Breast epithelium (tissue), 4 donors: Measurements from ENCODE around the gene CORO7. TPM values are rescaled to one million over a fixed set of nuclear protein-coding genes. Genes with fewer than 3 reads are reported as not detected.

ENCODE experiments used
- DNase-seq, 2 donors: peaks; one replicate each; pipeline ENCODE4 v3.0.0-alpha.2; 2019; ENCODE audit warnings: low spot score in 2 of 2
- H3K27ac ChIP-seq, 2 donors: fragments of 200-600 bp; sonication (generic) in 1 of 2; one replicate each; pipeline ENCODE4 v1.5.1; 2016 to 2019; ENCODE audit warnings: mild to moderate bottlenecking in 1 of 2
- H3K27me3 ChIP-seq, 2 donors: fragments of 200-600 bp; sonication (generic) in 1 of 2; one replicate each; pipeline versions ENCODE4 v1.5.1 to v1.6.0; 2017 to 2019; ENCODE audit warnings: control low read depth in 1 of 2, mild to moderate bottlenecking in 1 of 2
- H3K36me3 ChIP-seq: fragments of 200-600 bp; one replicate; pipeline ENCODE4 v1.5.1; 2019
- H3K4me1 ChIP-seq, 2 donors: fragments of 200-600 bp; sonication (generic); one replicate each; pipeline ENCODE4 v1.5.1; 2016 to 2019; ENCODE audit warnings: control low read depth in 1 of 2
- H3K4me3 ChIP-seq, 3 donors: fragments of 200-600 bp; sonication (generic); 1 replicate in 2 of 3; 2 replicates in 1 of 3; pipeline ENCODE4 v1.5.1; 2016 to 2019; ENCODE audit warnings: mild to moderate bottlenecking in 3 of 3, moderate library complexity in 2 of 3
- H3K9me3 ChIP-seq, 2 donors: fragments of 200-600 bp; sonication (generic) in 1 of 2; one replicate each; pipeline ENCODE4 v1.5.1; 2016 to 2019; ENCODE audit warnings: control low read depth in 1 of 2
- POLR2A ChIP-seq: fragments of 450-650 bp; IDR thresholded peaks from one replicate; pipeline ENCODE4 v1.6.1; 2016; ENCODE audit warnings: antibody characterized with exemption, mild to moderate bottlenecking, moderate library complexity
- POLR2AphosphoS5 ChIP-seq, 3 donors: sonication (generic); formaldehyde crosslinking; IDR thresholded peaks; one replicate each; pipeline ENCODE4 v1.6.1; 2017; ENCODE audit warnings: antibody characterized with exemption in 3 of 3
- intact Hi-C: fragments of 100-400 bp; cut with DNase I; formaldehyde crosslinking; loops from one replicate; pipeline ENCODE4 v1.15.1; 2023; ENCODE audit warnings: low total_unique reads
- total RNA-seq, 3 donors: library from RNA; depleted of rRNA; stranded (reverse); fragments of >200 nt; gene quantifications; one replicate each; pipeline ENCODE4 v1.1.0, GENCODE V29; 2016
- TF ChIP-seq, protein P1 (sequence below), 3 donors: fragments of 450-650 bp; IDR thresholded peaks; one replicate each; pipeline ENCODE4 v1.5.1; 2016 to 2017; ENCODE audit warnings: antibody characterized with exemption in 3 of 3, mild to moderate bottlenecking in 3 of 3, moderate library complexity in 3 of 3

CORO7 gene
- total RNA-seq, 3 donors from 2014 or later = 19.7 to 25.9 (median 22.7) TPM

DNA sequence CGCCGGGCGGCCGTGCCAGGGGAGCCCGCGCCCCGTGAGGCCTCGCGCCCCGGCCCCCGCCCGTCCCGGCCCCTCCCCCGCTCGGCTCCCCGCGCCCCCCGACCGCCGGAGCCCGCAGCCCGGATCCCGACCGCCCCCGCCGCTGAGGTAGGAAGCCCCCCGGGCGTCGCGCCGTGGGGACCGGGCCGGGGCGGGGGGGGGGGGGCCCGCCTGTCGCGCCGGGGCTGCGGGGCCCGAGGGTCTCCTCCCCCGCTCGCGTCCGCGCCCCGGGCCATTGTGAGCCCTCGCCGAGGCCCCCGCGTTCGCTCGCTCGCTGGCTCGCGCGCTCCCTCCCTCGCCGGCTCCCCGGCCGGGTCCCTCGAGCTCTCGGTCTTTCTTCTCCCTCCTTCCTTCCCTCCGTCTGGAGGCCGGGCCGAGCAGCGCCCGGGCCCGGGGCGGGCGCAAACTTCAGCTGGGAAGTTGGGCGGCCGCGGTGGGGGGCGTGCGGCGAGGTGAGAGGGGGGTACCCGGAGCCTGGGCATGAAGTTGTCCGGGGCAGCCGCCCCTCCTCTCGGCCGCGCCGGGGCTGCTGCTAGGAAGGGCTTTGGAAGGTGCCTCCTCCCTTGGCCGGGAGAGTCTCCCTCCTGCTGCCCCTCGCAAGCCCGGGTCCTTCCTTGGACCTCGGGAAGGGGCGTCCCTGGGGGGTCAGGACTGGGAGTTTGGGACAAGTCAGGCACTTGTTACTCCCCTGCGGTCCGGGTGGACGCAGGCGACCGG lies 100.1 kb downstream of the CORO7 start:
- Histone ChIP-seq H3K27me3 (no peaks in the 10 kb centered on the region), H3K9me3 (no peaks in the 10 kb centered on the region), H3K4me3 (peak overlapping the region; percentile 56 to 77 (median 69)), H3K4me1 (peaks cover 17% of the 10 kb centered on the region in 2 donors), H3K36me3 (no peaks in the 10 kb centered on the region), H3K27ac (peak overlapping the region; percentile 62 to 97)
- no peak for TF ChIP-seq POLR2A
- DNase-seq = no peak
- intact Hi-C loops = no loop called here

DNA sequence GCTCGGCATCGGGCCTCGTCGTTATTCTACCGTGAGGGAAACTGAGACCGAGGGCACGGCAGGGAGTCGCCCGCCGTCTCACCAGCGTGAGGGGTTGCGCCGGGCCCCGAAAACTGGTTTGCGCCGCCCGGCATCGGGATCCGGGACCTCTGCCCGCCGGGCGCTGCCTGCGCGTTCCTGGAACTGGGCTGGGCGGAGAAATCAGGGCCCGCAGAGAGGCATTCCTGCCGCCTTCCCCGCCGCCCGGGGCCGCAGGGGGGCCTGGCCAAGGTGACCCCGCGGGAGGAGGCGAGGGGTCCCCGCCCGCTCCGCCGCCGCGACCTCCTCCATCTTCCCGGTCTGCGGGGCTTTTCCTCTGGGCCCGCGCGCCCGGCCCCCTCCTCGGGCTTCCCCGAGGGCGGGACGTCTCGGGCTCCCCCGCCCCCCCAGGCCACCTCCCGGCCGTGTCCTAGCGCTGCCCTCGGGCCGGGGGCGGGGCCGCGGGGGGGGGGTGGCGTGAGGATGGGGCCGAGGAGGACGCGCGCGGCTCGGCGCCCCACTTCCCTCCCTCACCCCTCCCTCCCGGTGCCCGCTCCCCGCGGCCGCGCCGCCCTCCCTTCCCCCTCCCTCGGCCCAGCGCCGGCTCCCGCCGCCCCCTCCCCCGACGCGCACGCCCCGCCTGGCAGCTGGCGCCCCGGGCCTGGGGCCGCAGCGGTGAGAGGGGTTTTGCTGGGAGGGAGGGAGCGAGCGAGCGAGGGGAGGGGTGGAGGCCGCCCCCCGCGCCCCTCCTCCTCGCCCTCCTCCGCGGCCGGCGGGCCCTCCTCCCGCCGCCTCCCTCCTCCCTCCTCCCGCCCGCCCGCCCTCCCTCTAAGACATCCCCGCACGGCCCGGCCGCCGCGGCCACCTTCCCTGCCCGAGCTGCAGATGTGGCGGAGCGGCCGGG lies 100.9 kb downstream of the CORO7 start, which contains the start of gene GLIS2:
TSS of gene GLIS2 (plus strand) at position 882 of the 922 bp plus-strand sequence. CDS start 16,214 bp downstream, outside the sequence.
- Histone ChIP-seq H3K9me3 (no peaks in the 10 kb centered on the region), H3K36me3 (no peaks in the 10 kb centered on the region), H3K27me3 (no peaks in the 10 kb centered on the region), H3K4me3 (peak within 1 kb of the TSS; percentile 56 to 77 (median 69)), H3K4me1 (peaks cover 14 to 17% of the 10 kb centered on the region in 2 donors), H3K27ac (peak within 1 kb of the TSS; percentile 84 to 97)
- TF ChIP-seq POLR2AphosphoS5 (IDR thresholded peaks at IDR 0.05) = peak in 1 of 3 donors; percentile 45
- TF ChIP-seq POLR2A = no peak
- TF ChIP-seq, protein P1, sequence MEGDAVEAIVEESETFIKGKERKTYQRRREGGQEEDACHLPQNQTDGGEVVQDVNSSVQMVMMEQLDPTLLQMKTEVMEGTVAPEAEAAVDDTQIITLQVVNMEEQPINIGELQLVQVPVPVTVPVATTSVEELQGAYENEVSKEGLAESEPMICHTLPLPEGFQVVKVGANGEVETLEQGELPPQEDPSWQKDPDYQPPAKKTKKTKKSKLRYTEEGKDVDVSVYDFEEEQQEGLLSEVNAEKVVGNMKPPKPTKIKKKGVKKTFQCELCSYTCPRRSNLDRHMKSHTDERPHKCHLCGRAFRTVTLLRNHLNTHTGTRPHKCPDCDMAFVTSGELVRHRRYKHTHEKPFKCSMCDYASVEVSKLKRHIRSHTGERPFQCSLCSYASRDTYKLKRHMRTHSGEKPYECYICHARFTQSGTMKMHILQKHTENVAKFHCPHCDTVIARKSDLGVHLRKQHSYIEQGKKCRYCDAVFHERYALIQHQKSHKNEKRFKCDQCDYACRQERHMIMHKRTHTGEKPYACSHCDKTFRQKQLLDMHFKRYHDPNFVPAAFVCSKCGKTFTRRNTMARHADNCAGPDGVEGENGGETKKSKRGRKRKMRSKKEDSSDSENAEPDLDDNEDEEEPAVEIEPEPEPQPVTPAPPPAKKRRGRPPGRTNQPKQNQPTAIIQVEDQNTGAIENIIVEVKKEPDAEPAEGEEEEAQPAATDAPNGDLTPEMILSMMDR (IDR thresholded peaks at IDR 0.05) = no peak
- no peak for DNase-seq
- intact Hi-C loops = no loop called here

DNA sequence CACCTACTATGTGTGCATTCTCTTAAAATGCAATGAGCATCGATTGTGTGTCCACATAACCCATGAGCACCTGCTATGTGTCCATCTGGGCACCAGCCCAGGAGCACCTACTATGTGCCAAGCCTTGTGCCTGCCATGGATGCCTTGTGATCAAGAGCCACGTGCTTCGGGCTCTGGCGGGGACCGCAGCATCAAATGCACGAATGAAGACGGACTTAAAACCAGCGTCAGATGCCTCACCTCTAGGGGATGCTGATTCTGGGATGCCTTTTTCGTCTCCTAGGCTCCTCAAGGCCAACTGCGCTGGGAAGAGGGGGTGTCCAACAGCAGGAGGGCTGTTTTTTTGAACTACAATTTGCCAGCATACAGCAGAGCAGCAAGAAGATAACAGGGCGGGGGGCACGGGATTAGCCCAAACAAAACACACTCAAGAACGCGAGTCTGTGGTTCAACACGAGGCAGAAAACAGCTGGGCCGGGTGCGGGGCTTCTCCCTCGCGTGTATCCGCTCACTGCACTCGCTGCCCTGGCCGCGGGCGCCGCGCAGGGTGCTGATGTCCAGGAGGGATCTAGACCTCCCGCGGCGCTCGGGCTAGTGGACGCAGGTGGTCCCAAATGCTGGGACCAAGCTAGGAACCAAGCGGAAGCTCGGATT lies 101.7 kb downstream of the CORO7 start:
- Histone ChIP-seq H3K36me3 (no peaks in the 10 kb centered on the region), H3K4me3 (peak overlapping the region; percentile 56 to 77 (median 69)), H3K27me3 (no peaks in the 10 kb centered on the region), H3K4me1 (peaks cover 10 to 14% of the 10 kb centered on the region in 2 donors), H3K9me3 (no peaks in the 10 kb centered on the region), H3K27ac (peak overlapping the region; percentile 84 to 97)
- no peak for TF ChIP-seq POLR2A
- TF ChIP-seq, protein P1 (IDR thresholded peaks at IDR 0.05) = no peak
- no peak for TF ChIP-seq POLR2AphosphoS5 (IDR thresholded peaks at IDR 0.05)
- no peak for DNase-seq
- intact Hi-C loops = no loop called here

DNA sequence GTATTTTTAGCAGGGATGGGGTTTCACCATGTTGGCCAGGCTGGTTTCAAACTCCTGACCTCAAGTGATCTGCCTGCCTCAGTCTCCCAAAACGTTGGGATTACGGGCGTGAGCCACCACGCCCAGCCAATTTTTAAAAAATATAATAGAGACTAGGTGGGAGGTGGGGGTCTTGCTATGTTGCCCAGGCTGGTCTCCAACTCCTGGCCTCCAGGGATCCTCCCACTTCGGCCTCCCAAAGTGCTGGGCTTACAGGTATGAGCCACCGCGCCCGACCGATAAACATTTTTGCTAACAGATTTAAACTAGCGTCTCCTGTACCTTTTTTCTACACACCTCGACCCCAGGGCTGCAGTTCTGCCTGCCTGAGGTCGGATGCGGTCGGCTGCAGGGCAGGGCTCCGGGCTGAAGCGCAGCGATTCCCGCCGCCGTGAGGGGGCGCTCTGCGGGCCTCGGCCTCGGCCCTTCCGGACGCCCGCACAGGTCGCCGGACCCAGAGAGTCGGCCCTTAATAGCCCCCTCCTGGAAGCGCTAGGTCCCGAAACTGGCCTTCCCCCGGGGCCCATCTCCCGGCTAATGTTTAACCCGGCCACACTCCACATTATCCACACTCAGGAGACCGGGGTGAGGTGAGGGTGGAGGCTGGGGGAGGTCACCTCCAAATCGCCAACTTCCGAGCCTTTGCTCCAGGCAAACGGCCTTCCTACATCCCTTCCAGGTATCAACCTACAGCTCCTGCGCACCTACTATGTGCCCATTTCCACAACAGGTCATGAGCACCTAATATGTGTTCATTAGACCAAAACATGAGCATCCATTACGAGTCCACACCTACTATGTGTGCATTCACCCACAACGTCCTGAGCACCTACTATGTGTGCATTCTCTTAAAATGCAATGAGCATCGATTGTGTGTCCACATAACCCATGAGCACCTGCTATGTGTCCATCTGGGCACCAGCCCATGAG lies 102.5 kb downstream of the CORO7 start:
- Histone ChIP-seq H3K4me3 (peak overlapping the region in 1 of 3 donors; percentile 6), H3K36me3 (no peaks in the 10 kb centered on the region), H3K27me3 (no peaks in the 10 kb centered on the region), H3K4me1 (peaks cover 9 to 14% of the 10 kb centered on the region in 2 donors), H3K27ac (peak overlapping the region in 1 of 2 donors; percentile 97), H3K9me3 (no peaks in the 10 kb centered on the region)
- no peak for TF ChIP-seq POLR2A
- TF ChIP-seq, protein P1 (IDR thresholded peaks at IDR 0.05) = peak in 2 of 3 donors; percentile 15 to 37
- intact Hi-C loops = no loop called here
- DNase-seq = no peak
